ENCODE results near the gene TLCD3B.

- TF ChIP-seq ZFP3 (CRISPR knock-in tag; IDR thresholded peaks at IDR 0.05) (no peak), ESRRG (CRISPR knock-in tag; IDR thresholded peaks at IDR 0.05) (no peak), ARNTL (CRISPR knock-in tag; IDR thresholded peaks at IDR 0.05; ENCODE audit: borderline replicate concordance, low read depth) (no peak)
Observed at GRCh38 chr16:30070490-30070889, 39.4 kb upstream of the TLCD3B start.

All from SK-N-SH treated with all-trans-retinoic acid at 6 μM for 48 hours (cell line).